Dendritic cell treated with granulocyte-macrophage colony-stimulating factor and Interleukin-4, amounts not matched to agents 40 ng/mL and 50 ng/mL, for 4 days (primary cell): ENCODE measurements around the gene ATP2A3.

Experiments used
- H3K27ac Mint-ChIP-seq: one replicate; pipeline ENCODE4 v1.8.0; 2022; ENCODE audit warnings: mild to moderate bottlenecking, mixed read lengths
- H3K27me3 Mint-ChIP-seq: one replicate; pipeline ENCODE4 v1.8.0; 2022; ENCODE audit warnings: mild to moderate bottlenecking, mixed read lengths
- H3K36me3 Mint-ChIP-seq: one replicate; pipeline ENCODE4 v1.8.0; 2022; ENCODE audit warnings: low read depth, mixed read lengths
- H3K4me1 Mint-ChIP-seq: one replicate; pipeline ENCODE4 v1.8.0; 2022; ENCODE audit warnings: low read depth, mixed read lengths
- H3K4me3 Mint-ChIP-seq: one replicate; pipeline ENCODE4 v1.8.0; 2022; ENCODE audit warnings: mild to moderate bottlenecking, moderate library complexity, mixed read lengths
- H3K9me3 Mint-ChIP-seq: one replicate; pipeline ENCODE4 v1.8.0; 2022; ENCODE audit warnings: mixed read lengths
- intact Hi-C: fragments of 100-400 bp; cut with micrococcal nuclease; formaldehyde crosslinking; loops from one replicate; pipeline ENCODE4 v1.15.0; 2022

ATP2A3 gene

GRCh38 chr17:3959921-3960601 lies 4.2 kb downstream of the ATP2A3 start:
- intact Hi-C loops = loop anchor here (5.0 kb wide), 2 partner anchors 42 to 48 kb away; no protein-coding TSS in a partner anchor
- Mint-ChIP-seq H3K4me1 (peaks cover 64% of the 10 kb centered on the region), H3K27me3 (peaks cover 2% of the 10 kb centered on the region), H3K27ac (peak overlapping the region; percentile 59), H3K9me3 (no peaks in the 10 kb centered on the region), H3K4me3 (peak overlapping the region; percentile 28), H3K36me3 (peaks cover 6% of the 10 kb centered on the region)

- peaks cover 62% of the 10 kb centered on the region for H3K4me1 Mint-ChIP-seq
- H3K27me3 Mint-ChIP-seq = peaks cover 2% of the 10 kb centered on the region
- intact Hi-C loops = no loop called here
- H3K9me3 Mint-ChIP-seq = no peaks in the 10 kb centered on the region
- H3K4me3 Mint-ChIP-seq = no peak overlapping the region
- peaks cover 6% of the 10 kb centered on the region for H3K36me3 Mint-ChIP-seq
- peak overlapping the region; percentile 59 for H3K27ac Mint-ChIP-seq
These were observed 4.8 kb downstream of the ATP2A3 start for GRCh38 chr17:3959295-3959899.

- Mint-ChIP-seq H3K4me3 (no peak overlapping the region), H3K27ac (peak overlapping the region; percentile 2), H3K9me3 (no peaks in the 10 kb centered on the region), H3K27me3 (peaks cover 2% of the 10 kb centered on the region), H3K4me1 (peaks cover 56% of the 10 kb centered on the region), H3K36me3 (peaks cover 19% of the 10 kb centered on the region)
- intact Hi-C loops = no loop called here
These were observed 6.3 kb downstream of the ATP2A3 start for GRCh38 chr17:3957735-3958599.

GRCh38 chr17:3956983-3957382 lies 7.3 kb downstream of the ATP2A3 start:
- Mint-ChIP-seq H3K36me3 (peaks cover 27% of the 10 kb centered on the region), H3K27ac (no peak overlapping the region), H3K4me3 (no peak overlapping the region), H3K27me3 (no peaks in the 10 kb centered on the region), H3K9me3 (no peaks in the 10 kb centered on the region), H3K4me1 (peaks cover 47% of the 10 kb centered on the region)
- intact Hi-C loops = no loop called here

- Mint-ChIP-seq H3K4me3 (no peak overlapping the region), H3K4me1 (peaks cover 42% of the 10 kb centered on the region), H3K27ac (peak overlapping the region; percentile 26), H3K36me3 (peaks cover 32% of the 10 kb centered on the region), H3K9me3 (no peaks in the 10 kb centered on the region), H3K27me3 (no peaks in the 10 kb centered on the region)
- intact Hi-C loops = no loop called here
These were observed 7.8 kb downstream of the ATP2A3 start for GRCh38 chr17:3956327-3956957.

GRCh38 chr17:3955673-3955988 lies 8.6 kb downstream of the ATP2A3 start:
- H3K4me1 Mint-ChIP-seq = peaks cover 34% of the 10 kb centered on the region

GRCh38 chr17:3954976-3955672 lies 9.1 kb downstream of the ATP2A3 start:
- H3K9me3 Mint-ChIP-seq = no peaks in the 10 kb centered on the region
- peak overlapping the region; percentile 26 for H3K27ac Mint-ChIP-seq
- intact Hi-C loops = no loop called here
- no peak overlapping the region for H3K4me3 Mint-ChIP-seq
- no peaks in the 10 kb centered on the region for H3K27me3 Mint-ChIP-seq
- H3K36me3 Mint-ChIP-seq = peaks cover 45% of the 10 kb centered on the region
- H3K4me1 Mint-ChIP-seq = peaks cover 28% of the 10 kb centered on the region

More at GRCh38 chr17:3955673-3955988, 8.6 kb downstream of the ATP2A3 start:
- Mint-ChIP-seq H3K4me3 (no peak overlapping the region), H3K27me3 (no peaks in the 10 kb centered on the region), H3K27ac (peak overlapping the region; percentile 26), H3K36me3 (peaks cover 40% of the 10 kb centered on the region), H3K9me3 (no peaks in the 10 kb centered on the region)
- intact Hi-C loops = no loop called here

GRCh38 chr17:3954086-3954485 lies 10.2 kb downstream of the ATP2A3 start:
- Mint-ChIP-seq H3K4me3 (no peak overlapping the region), H3K9me3 (no peaks in the 10 kb centered on the region), H3K27me3 (no peaks in the 10 kb centered on the region), H3K27ac (no peak overlapping the region), H3K36me3 (peaks cover 56% of the 10 kb centered on the region), H3K4me1 (peaks cover 18% of the 10 kb centered on the region)
- intact Hi-C loops = no loop called here

GRCh38 chr17:3953542-3953941 lies 10.7 kb downstream of the ATP2A3 start:
- H3K4me3 Mint-ChIP-seq = no peak overlapping the region

GRCh38 chr17:3952186-3952585 lies 12.1 kb downstream of the ATP2A3 start:
- Mint-ChIP-seq H3K27me3 (no peaks in the 10 kb centered on the region), H3K36me3 (peaks cover 72% of the 10 kb centered on the region), H3K27ac (no peak overlapping the region), H3K9me3 (no peaks in the 10 kb centered on the region), H3K4me1 (peaks cover 16% of the 10 kb centered on the region), H3K4me3 (no peak overlapping the region)
- intact Hi-C loops = no loop called here

More at GRCh38 chr17:3953542-3953941, 10.7 kb downstream of the ATP2A3 start:
- Mint-ChIP-seq H3K27ac (no peak overlapping the region), H3K4me1 (peaks cover 16% of the 10 kb centered on the region), H3K27me3 (no peaks in the 10 kb centered on the region), H3K36me3 (peaks cover 61% of the 10 kb centered on the region), H3K9me3 (no peaks in the 10 kb centered on the region)
- intact Hi-C loops = no loop called here

GRCh38 chr17:3951420-3951819 lies 12.8 kb downstream of the ATP2A3 start:
- Mint-ChIP-seq H3K36me3 (peaks cover 74% of the 10 kb centered on the region), H3K27me3 (no peaks in the 10 kb centered on the region), H3K27ac (no peak overlapping the region), H3K4me1 (peaks cover 11% of the 10 kb centered on the region), H3K9me3 (no peaks in the 10 kb centered on the region), H3K4me3 (no peak overlapping the region)
- intact Hi-C loops = no loop called here

- Mint-ChIP-seq H3K4me3 (no peak overlapping the region), H3K9me3 (no peaks in the 10 kb centered on the region), H3K4me1 (peaks cover 7% of the 10 kb centered on the region), H3K27ac (no peak overlapping the region), H3K27me3 (no peaks in the 10 kb centered on the region), H3K36me3 (peaks cover 78% of the 10 kb centered on the region)
- intact Hi-C loops = no loop called here
These were observed 13.2 kb downstream of the ATP2A3 start for GRCh38 chr17:3951003-3951402.

GRCh38 chr17:3950584-3950983 lies 13.7 kb downstream of the ATP2A3 start:
- no peak overlapping the region for H3K27ac Mint-ChIP-seq
- H3K4me1 Mint-ChIP-seq = peaks cover 3% of the 10 kb centered on the region
- intact Hi-C loops = no loop called here
- H3K9me3 Mint-ChIP-seq = no peaks in the 10 kb centered on the region
- no peaks in the 10 kb centered on the region for H3K27me3 Mint-ChIP-seq
- peaks cover 82% of the 10 kb centered on the region for H3K36me3 Mint-ChIP-seq
- H3K4me3 Mint-ChIP-seq = no peak overlapping the region
